ENCODE measurements around the gene TMEM106A.
"Not testable (repeated sequence)": the region's sequence is repeated elsewhere in the genome, so short reads cannot be mapped to it uniquely, and the experiment has no call there.

TMEM106A gene

GRCh38 chr17:43233877-43234276, 22.2 kb downstream of the TMEM106A start, which contains the start of gene RNU2-1:
Gene RNU2-1, minus strand, starts transcription at chr17:43233977.
- H3K4me2 ChIP-seq (ENCODE audit: insufficient read depth, low read length, poor library complexity, severe bottlenecking); H2BK120ac ChIP-seq (ENCODE audit: low read depth, low read length); H3K14ac ChIP-seq (ENCODE audit: low read length); H3K4ac ChIP-seq (ENCODE audit: low read length); H3K9ac ChIP-seq (ENCODE audit: low read depth, low read length, poor library complexity); H2AK5ac ChIP-seq (ENCODE audit: low read depth, low read length); H3K79me1 ChIP-seq (ENCODE audit: low read depth, low read length); H3K27ac ChIP-seq (replicated peaks; ENCODE audit: low read length); H3K23ac ChIP-seq (ENCODE audit: low read depth, low read length, poor library complexity); H3K18ac ChIP-seq (ENCODE audit: low read length); H3K27me3 ChIP-seq (ENCODE audit: control insufficient read depth in 3 of 3, insufficient read depth in 3 of 3, low read depth in 1 of 3, low read length in 3 of 3); H4K8ac ChIP-seq (ENCODE audit: low read depth, low read length); H2BK15ac ChIP-seq (ENCODE audit: low read length); H2BK12ac ChIP-seq (ENCODE audit: low read length); H2AFZ ChIP-seq (ENCODE audit: low read length); H3K4me3 ChIP-seq (ENCODE audit: low read length in 2 of 2); H4K91ac ChIP-seq (ENCODE audit: low read depth, low read length, poor library complexity); H3K4me1 ChIP-seq (ENCODE audit: control insufficient read depth in 2 of 2, insufficient read depth in 1 of 2, low read depth in 1 of 2, low read length in 2 of 2); H3K9me3 ChIP-seq (replicated peaks in 1 of 2; ENCODE audit: control insufficient read depth in 2 of 2, insufficient read depth in 1 of 2, low read depth in 1 of 2, low read length in 2 of 2); DNase-seq (ENCODE audit: low spot score); H3K36me3 ChIP-seq (replicated peaks in 1 of 2; ENCODE audit: control insufficient read depth in 2 of 2, insufficient read depth in 2 of 2, low read length in 2 of 2); H2BK5ac ChIP-seq (ENCODE audit: low read length): not testable (repeated sequence)
- WGBS, 2 donors (ENCODE audit: extremely low coverage in 2 of 2, insufficient read length in 2 of 2, insufficient replicate concordance in 1 of 2) = no CpG with 5 or more reads among the region's 31 CpGs

DNA sequence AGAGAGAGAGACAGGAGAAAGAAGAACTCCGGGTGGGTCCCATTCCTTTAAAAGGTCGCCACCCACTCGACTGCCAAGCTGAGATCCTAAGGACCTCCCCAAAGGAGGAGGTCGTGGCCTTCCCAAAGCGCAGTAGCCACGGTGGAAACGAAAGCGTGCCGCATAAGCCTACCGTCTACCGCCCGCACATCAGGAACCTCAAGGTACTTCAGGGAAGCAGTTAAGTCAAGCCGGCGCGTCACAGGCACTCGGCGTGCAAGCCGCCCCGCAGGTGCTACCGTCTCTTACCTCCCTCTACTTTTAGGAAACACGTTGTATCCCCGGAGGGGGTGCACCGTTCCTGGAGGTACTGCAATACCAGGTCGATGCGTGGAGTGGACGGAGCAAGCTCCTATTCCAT, 27.9 kb downstream of the TMEM106A start:
- H3K27me3 ChIP-seq (ENCODE audit: control insufficient read depth in 3 of 3, insufficient read depth in 3 of 3, low read depth in 1 of 3, low read length in 3 of 3); H3K9me3 ChIP-seq (replicated peaks in 1 of 2; ENCODE audit: control insufficient read depth in 2 of 2, insufficient read depth in 1 of 2, low read depth in 1 of 2, low read length in 2 of 2); H3K4me3 ChIP-seq (ENCODE audit: low read length in 2 of 2); H3K14ac ChIP-seq (ENCODE audit: low read length); H2BK15ac ChIP-seq (ENCODE audit: low read length); DNase-seq (ENCODE audit: low spot score); H3K27ac ChIP-seq (replicated peaks; ENCODE audit: low read length); H2BK12ac ChIP-seq (ENCODE audit: low read length); H2BK5ac ChIP-seq (ENCODE audit: low read length); H2AFZ ChIP-seq (ENCODE audit: low read length); H4K8ac ChIP-seq (ENCODE audit: low read depth, low read length); H2AK5ac ChIP-seq (ENCODE audit: low read depth, low read length); H3K4ac ChIP-seq (ENCODE audit: low read length); H3K36me3 ChIP-seq (replicated peaks in 1 of 2; ENCODE audit: control insufficient read depth in 2 of 2, insufficient read depth in 2 of 2, low read length in 2 of 2); H3K23ac ChIP-seq (ENCODE audit: low read depth, low read length, poor library complexity); H3K4me2 ChIP-seq (ENCODE audit: insufficient read depth, low read length, poor library complexity, severe bottlenecking); H4K91ac ChIP-seq (ENCODE audit: low read depth, low read length, poor library complexity); H3K4me1 ChIP-seq (ENCODE audit: control insufficient read depth in 2 of 2, insufficient read depth in 1 of 2, low read depth in 1 of 2, low read length in 2 of 2); H3K18ac ChIP-seq (ENCODE audit: low read length); H2BK120ac ChIP-seq (ENCODE audit: low read depth, low read length); H3K79me1 ChIP-seq (ENCODE audit: low read depth, low read length); H3K9ac ChIP-seq (ENCODE audit: low read depth, low read length, poor library complexity): not testable (repeated sequence)
- WGBS, 2 donors (ENCODE audit: extremely low coverage in 2 of 2, insufficient read length in 2 of 2, insufficient replicate concordance in 1 of 2) = no CpG with 5 or more reads among the region's 26 CpGs

DNA sequence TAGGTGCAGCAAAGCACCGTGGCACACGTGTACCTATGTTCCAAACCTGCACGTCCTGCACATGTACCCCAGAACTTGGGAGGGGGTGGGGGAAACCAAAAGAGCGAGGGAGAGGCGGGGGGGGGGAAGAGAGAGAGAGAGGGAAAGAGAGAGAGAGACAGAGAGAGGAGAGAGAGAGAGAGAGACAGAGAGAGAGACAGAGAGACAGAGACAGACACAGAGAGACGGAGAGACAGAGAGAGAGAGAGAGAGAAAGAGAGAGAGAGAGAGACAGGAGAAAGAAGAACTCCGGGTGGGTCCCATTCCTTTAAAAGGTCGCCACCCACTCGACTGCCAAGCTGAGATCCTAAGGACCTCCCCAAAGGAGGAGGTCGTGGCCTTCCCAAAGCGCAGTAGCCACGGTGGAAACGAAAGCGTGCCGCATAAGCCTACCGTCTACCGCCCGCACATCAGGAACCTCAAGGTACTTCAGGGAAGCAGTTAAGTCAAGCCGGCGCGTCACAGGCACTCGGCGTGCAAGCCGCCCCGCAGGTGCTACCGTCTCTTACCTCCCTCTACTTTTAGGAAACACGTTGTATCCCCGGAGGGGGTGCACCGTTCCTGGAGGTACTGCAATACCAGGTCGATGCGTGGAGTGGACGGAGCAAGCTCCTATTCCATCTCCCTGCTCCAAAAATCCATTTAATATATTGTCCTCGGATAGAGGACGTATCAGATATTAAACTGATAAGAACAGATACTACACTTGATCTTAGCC, 29.1 kb downstream of the TMEM106A start:
- H4K91ac ChIP-seq (ENCODE audit: low read depth, low read length, poor library complexity); H3K23ac ChIP-seq (ENCODE audit: low read depth, low read length, poor library complexity); H2BK120ac ChIP-seq (ENCODE audit: low read depth, low read length); H2BK12ac ChIP-seq (ENCODE audit: low read length); H3K4ac ChIP-seq (ENCODE audit: low read length); H4K8ac ChIP-seq (ENCODE audit: low read depth, low read length); H3K4me1 ChIP-seq (ENCODE audit: control insufficient read depth in 2 of 2, insufficient read depth in 1 of 2, low read depth in 1 of 2, low read length in 2 of 2); H3K27ac ChIP-seq (replicated peaks; ENCODE audit: low read length); H3K4me2 ChIP-seq (ENCODE audit: insufficient read depth, low read length, poor library complexity, severe bottlenecking); H3K4me3 ChIP-seq (ENCODE audit: low read length in 2 of 2); H3K9ac ChIP-seq (ENCODE audit: low read depth, low read length, poor library complexity); H3K36me3 ChIP-seq (replicated peaks in 1 of 2; ENCODE audit: control insufficient read depth in 2 of 2, insufficient read depth in 2 of 2, low read length in 2 of 2); H3K27me3 ChIP-seq (ENCODE audit: control insufficient read depth in 3 of 3, insufficient read depth in 3 of 3, low read depth in 1 of 3, low read length in 3 of 3); H2BK5ac ChIP-seq (ENCODE audit: low read length); H3K14ac ChIP-seq (ENCODE audit: low read length); H3K9me3 ChIP-seq (replicated peaks in 1 of 2; ENCODE audit: control insufficient read depth in 2 of 2, insufficient read depth in 1 of 2, low read depth in 1 of 2, low read length in 2 of 2); H3K79me1 ChIP-seq (ENCODE audit: low read depth, low read length); H2AFZ ChIP-seq (ENCODE audit: low read length); H3K18ac ChIP-seq (ENCODE audit: low read length); H2BK15ac ChIP-seq (ENCODE audit: low read length); H2AK5ac ChIP-seq (ENCODE audit: low read depth, low read length); DNase-seq (ENCODE audit: low spot score): not testable (repeated sequence)
- no CpG with 5 or more reads among the region's 34 CpGs for whole genome bisulfite sequencing, 2 donors (ENCODE audit: extremely low coverage in 2 of 2, insufficient read length in 2 of 2, insufficient replicate concordance in 1 of 2)

GRCh38 chr17:43246456-43246855, 34.8 kb downstream of the TMEM106A start:
- not testable (repeated sequence) for H3K14ac ChIP-seq (ENCODE audit: low read length); H3K27ac ChIP-seq (replicated peaks; ENCODE audit: low read length); H3K9ac ChIP-seq (ENCODE audit: low read depth, low read length, poor library complexity); H2AK5ac ChIP-seq (ENCODE audit: low read depth, low read length); H3K4ac ChIP-seq (ENCODE audit: low read length); H3K27me3 ChIP-seq (ENCODE audit: control insufficient read depth in 3 of 3, insufficient read depth in 3 of 3, low read depth in 1 of 3, low read length in 3 of 3); H2BK15ac ChIP-seq (ENCODE audit: low read length); H3K36me3 ChIP-seq (replicated peaks in 1 of 2; ENCODE audit: control insufficient read depth in 2 of 2, insufficient read depth in 2 of 2, low read length in 2 of 2); DNase-seq (ENCODE audit: low spot score); H4K8ac ChIP-seq (ENCODE audit: low read depth, low read length); H3K18ac ChIP-seq (ENCODE audit: low read length); H2BK120ac ChIP-seq (ENCODE audit: low read depth, low read length); H2BK12ac ChIP-seq (ENCODE audit: low read length); H3K4me3 ChIP-seq (ENCODE audit: low read length in 2 of 2); H2BK5ac ChIP-seq (ENCODE audit: low read length); H3K4me2 ChIP-seq (ENCODE audit: insufficient read depth, low read length, poor library complexity, severe bottlenecking); H4K91ac ChIP-seq (ENCODE audit: low read depth, low read length, poor library complexity); H3K23ac ChIP-seq (ENCODE audit: low read depth, low read length, poor library complexity); H3K79me1 ChIP-seq (ENCODE audit: low read depth, low read length); H3K9me3 ChIP-seq (replicated peaks in 1 of 2; ENCODE audit: control insufficient read depth in 2 of 2, insufficient read depth in 1 of 2, low read depth in 1 of 2, low read length in 2 of 2); H3K4me1 ChIP-seq (ENCODE audit: control insufficient read depth in 2 of 2, insufficient read depth in 1 of 2, low read depth in 1 of 2, low read length in 2 of 2); H2AFZ ChIP-seq (ENCODE audit: low read length)
- WGBS, 2 donors (ENCODE audit: extremely low coverage in 2 of 2, insufficient read length in 2 of 2, insufficient replicate concordance in 1 of 2) = no CpG with 5 or more reads among the region's 23 CpGs
